LNCaP clone FGC (cell line): ENCODE results near the gene DMRTA2.

Experiments used
- DNase-seq: peaks from one replicate; pipeline ENCODE4 v3.0.0-alpha.2; 2011; ENCODE audit warnings: low read depth
- H3K4me3 ChIP-seq: 2 replicates; pipeline ENCODE4 v1.5.1; 2011; ENCODE audit warnings: mild to moderate bottlenecking, low read depth, low read length, control low read depth
- TF ChIP-seq, protein P1 (sequence below): IDR thresholded peaks from 2 replicates; pipeline ENCODE4 v1.5.1; 2012; ENCODE audit warnings: mild to moderate bottlenecking; ENCODE audit not compliant: control insufficient read depth, insufficient read depth; ENCODE audit errors: extremely low read depth

Gene DMRTA2

GRCh38 chr1:50422946-50423669, at the start of gene DMRTA2:
Gene DMRTA2, minus strand, starts transcription at chr1:50423443. Its CDS starts 1,907 bp downstream, at chr1:50421536.
- no peak for DNase-seq
- TF ChIP-seq, protein P1, sequence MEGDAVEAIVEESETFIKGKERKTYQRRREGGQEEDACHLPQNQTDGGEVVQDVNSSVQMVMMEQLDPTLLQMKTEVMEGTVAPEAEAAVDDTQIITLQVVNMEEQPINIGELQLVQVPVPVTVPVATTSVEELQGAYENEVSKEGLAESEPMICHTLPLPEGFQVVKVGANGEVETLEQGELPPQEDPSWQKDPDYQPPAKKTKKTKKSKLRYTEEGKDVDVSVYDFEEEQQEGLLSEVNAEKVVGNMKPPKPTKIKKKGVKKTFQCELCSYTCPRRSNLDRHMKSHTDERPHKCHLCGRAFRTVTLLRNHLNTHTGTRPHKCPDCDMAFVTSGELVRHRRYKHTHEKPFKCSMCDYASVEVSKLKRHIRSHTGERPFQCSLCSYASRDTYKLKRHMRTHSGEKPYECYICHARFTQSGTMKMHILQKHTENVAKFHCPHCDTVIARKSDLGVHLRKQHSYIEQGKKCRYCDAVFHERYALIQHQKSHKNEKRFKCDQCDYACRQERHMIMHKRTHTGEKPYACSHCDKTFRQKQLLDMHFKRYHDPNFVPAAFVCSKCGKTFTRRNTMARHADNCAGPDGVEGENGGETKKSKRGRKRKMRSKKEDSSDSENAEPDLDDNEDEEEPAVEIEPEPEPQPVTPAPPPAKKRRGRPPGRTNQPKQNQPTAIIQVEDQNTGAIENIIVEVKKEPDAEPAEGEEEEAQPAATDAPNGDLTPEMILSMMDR = no peak
- H3K4me3 ChIP-seq = no peak within 1 kb of the TSS

- H3K4me3 ChIP-seq = no peak overlapping the region
- DNase-seq = no peak
- TF ChIP-seq, protein P1 = no peak
Measured at GRCh38 chr1:50471967-50472366, 48.7 kb upstream of the DMRTA2 start.

DNA sequence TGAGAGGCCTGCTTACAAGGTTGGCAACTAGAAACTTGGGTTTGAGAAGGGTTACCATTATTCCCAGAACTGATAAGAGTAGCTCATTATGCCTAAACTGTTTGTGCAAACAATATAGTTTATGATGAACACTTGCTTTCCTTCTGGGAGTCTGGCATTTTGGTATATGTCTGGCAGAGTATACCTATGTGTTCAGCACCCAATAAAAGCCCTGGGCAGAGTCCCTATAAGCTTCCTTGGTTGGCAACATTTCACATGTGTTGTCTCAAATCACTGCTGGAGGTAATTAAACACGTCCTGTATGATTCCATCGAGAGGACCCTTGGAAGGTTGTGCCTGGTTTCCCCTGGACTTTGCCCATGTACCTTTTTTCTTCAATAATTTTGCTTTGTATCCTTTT, 39.7 kb upstream of the DMRTA2 start:
- TF ChIP-seq, protein P1 = no peak
- peak; percentile 70 for DNase-seq
- no peak overlapping the region for H3K4me3 ChIP-seq

- no peak for DNase-seq
- TF ChIP-seq, protein P1 = no peak
Measured at GRCh38 chr1:50458507-50458906, 35.3 kb upstream of the DMRTA2 start.

GRCh38 chr1:50454911-50455310, 31.7 kb upstream of the DMRTA2 start:
- TF ChIP-seq, protein P1 = no peak
- no peak for DNase-seq
- H3K4me3 ChIP-seq = no peak overlapping the region

More at GRCh38 chr1:50458507-50458906, 35.3 kb upstream of the DMRTA2 start:
- H3K4me3 ChIP-seq = no peak overlapping the region

DNA sequence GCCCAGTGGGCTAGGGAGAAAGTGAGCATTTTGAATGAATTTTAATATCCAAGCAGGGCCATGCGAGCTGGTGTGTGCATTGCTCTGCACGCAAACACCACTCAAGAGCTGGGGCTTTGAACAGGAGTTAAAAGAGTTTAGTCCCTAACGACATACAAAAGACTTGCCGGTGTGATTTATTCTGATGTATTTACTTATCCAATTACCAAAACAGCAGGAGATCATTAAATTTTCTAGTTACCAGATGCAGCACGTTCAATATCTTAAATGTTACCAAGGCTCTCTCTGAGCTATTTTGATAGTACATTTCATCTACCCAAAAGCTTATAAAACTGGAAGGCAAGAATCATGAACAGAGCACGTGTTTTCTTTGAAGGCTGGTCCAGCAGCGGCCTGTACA, 30.0 kb upstream of the DMRTA2 start:
- no peak for DNase-seq
- TF ChIP-seq, protein P1 = no peak
- no peak overlapping the region for H3K4me3 ChIP-seq

DNA sequence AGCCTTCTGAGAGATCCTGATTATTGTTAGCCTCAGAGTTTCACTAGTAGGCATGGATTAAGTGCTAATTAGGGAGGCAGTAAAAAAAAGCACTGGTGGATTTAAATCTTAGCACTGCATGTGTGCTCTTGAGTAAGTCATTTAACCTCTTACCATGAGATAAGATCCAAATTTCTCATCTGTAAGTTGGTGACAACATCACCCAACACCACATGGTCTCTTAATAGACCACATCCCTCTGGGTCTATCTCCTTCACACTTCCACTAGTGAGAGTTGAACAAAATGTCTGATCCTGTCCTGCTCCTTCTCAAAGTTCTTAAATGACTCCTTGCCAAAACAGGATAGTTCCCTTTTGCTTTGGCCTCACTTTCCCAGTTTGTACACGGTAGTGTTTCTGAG, 29.5 kb upstream of the DMRTA2 start:
- TF ChIP-seq, protein P1 = no peak
- DNase-seq = no peak
- H3K4me3 ChIP-seq = no peak overlapping the region
